Activated CD4-positive, alpha-beta T cell treated with anti-CD3 and anti-CD28 coated beads, Interleukin-2, amount 50 U/mL, for 16 hours (primary cell): ENCODE data around the gene SYT7.
"Not testable (repeated sequence)": the region's sequence is repeated elsewhere in the genome, so short reads cannot be mapped to it uniquely, and the experiment has no call there.

Source experiments
- DNase-seq: peaks from one replicate; pipeline ENCODE4 v3.0.0-alpha.2; 2020

SYT7 gene

GRCh38 chr11:61489833-61490721 is 90.8 kb downstream of the SYT7 start:
- DNase-seq = no peak

- DNase-seq = no peak
These were observed 92.1 kb downstream of the SYT7 start for GRCh38 chr11:61488651-61489291.

GRCh38 chr11:61487342-61488025 is 93.4 kb downstream of the SYT7 start:
- no peak for DNase-seq

- DNase-seq = no peak
These were observed 94.1 kb downstream of the SYT7 start for GRCh38 chr11:61486779-61487178.

- DNase-seq = no peak
These were observed 94.8 kb downstream of the SYT7 start for GRCh38 chr11:61486011-61486620.

- DNase-seq = no peak
These were observed 95.8 kb downstream of the SYT7 start for GRCh38 chr11:61485080-61485479.

GRCh38 chr11:61484541-61484940 is 96.3 kb downstream of the SYT7 start:
- no peak for DNase-seq

GRCh38 chr11:61482513-61482912 is 98.4 kb downstream of the SYT7 start:
- peak; percentile 29 for DNase-seq

GRCh38 chr11:61481806-61482205 is 99.1 kb downstream of the SYT7 start:
- no peak for DNase-seq

- peak; percentile 6 for DNase-seq
These were observed 99.9 kb downstream of the SYT7 start for GRCh38 chr11:61480994-61481335.

- DNase-seq = no peak
These were observed 100.4 kb downstream of the SYT7 start for GRCh38 chr11:61480261-61480993.

GRCh38 chr11:61479360-61480058 is 101.4 kb downstream of the SYT7 start:
- DNase-seq = not testable (repeated sequence)

GRCh38 chr11:61477727-61478148 is 103.1 kb downstream of the SYT7 start:
- DNase-seq = peak; percentile 39

GRCh38 chr11:61477126-61477525 is 103.8 kb downstream of the SYT7 start:
- no peak for DNase-seq

GRCh38 chr11:61476371-61476770 is 104.5 kb downstream of the SYT7 start:
- DNase-seq = no peak

- no peak for DNase-seq
These were observed 105.4 kb downstream of the SYT7 start for GRCh38 chr11:61475433-61475832.

GRCh38 chr11:61474013-61474643 is 106.7 kb downstream of the SYT7 start:
- DNase-seq = no peak

- DNase-seq = no peak
These were observed 107.4 kb downstream of the SYT7 start for GRCh38 chr11:61473370-61474012.

- DNase-seq = no peak
These were observed 108.0 kb downstream of the SYT7 start for GRCh38 chr11:61472868-61473267.

GRCh38 chr11:61472282-61472681 is 108.6 kb downstream of the SYT7 start:
- no peak for DNase-seq

- no peak for DNase-seq
These were observed 112.9 kb downstream of the SYT7 start for GRCh38 chr11:61468002-61468401.
